ENCODE results near the gene CHCHD4. TPM values are rescaled to one million over a fixed set of nuclear protein-coding genes. Genes with fewer than 3 reads are reported as not detected.
A peak's percentile ranks its signal among the peaks of the same experiment; 100 is the strongest.

The CHCHD4 gene
- total and polyA plus RNA-seq, 2 of the 13 experiments (the other 11 are each of a cell fraction or from before 2014, with no cell fraction given), result 15.8 to 24.1 TPM

- TF ChIP-seq TSC22D2 (CRISPR knock-in tag; IDR thresholded peaks at IDR 0.05; ENCODE audit: borderline replicate concordance), result no peak
- TF ChIP-seq GRHL1 (CRISPR knock-in tag; conservative IDR thresholded peaks at IDR 0.05), result no peak
- TF ChIP-seq SNRNP70 (IDR thresholded peaks at IDR 0.05; ENCODE audit: low read depth, low read length), result no peak
- TF ChIP-seq, protein P1, sequence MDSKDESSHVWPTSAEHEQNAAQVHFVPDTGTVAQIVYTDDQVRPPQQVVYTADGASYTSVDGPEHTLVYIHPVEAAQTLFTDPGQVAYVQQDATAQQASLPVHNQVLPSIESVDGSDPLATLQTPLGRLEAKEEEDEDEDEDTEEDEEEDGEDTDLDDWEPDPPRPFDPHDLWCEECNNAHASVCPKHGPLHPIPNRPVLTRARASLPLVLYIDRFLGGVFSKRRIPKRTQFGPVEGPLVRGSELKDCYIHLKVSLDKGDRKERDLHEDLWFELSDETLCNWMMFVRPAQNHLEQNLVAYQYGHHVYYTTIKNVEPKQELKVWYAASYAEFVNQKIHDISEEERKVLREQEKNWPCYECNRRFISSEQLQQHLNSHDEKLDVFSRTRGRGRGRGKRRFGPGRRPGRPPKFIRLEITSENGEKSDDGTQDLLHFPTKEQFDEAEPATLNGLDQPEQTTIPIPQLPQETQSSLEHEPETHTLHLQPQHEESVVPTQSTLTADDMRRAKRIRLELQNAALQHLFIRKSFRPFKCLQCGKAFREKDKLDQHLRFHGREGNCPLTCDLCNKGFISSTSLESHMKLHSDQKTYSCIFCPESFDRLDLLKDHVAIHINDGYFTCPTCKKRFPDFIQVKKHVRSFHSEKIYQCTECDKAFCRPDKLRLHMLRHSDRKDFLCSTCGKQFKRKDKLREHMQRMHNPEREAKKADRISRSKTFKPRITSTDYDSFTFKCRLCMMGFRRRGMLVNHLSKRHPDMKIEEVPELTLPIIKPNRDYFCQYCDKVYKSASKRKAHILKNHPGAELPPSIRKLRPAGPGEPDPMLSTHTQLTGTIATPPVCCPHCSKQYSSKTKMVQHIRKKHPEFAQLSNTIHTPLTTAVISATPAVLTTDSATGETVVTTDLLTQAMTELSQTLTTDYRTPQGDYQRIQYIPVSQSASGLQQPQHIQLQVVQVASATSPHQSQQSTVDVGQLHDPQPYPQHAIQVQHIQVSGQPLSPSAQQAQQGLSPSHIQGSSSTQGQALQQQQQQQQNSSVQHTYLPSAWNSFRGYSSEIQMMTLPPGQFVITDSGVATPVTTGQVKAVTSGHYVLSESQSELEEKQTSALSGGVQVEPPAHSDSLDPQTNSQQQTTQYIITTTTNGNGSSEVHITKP (CRISPR knock-in tag; IDR thresholded peaks at IDR 0.05; ENCODE audit: low read depth), result no peak
- TF ChIP-seq SIN3B (IDR thresholded peaks at IDR 0.05; ENCODE audit: low read length), result no peak
- no peak for TF ChIP-seq ZMYM3 (CRISPR knock-in tag; IDR thresholded peaks at IDR 0.05)
- no peak; the same call in 1 of the 2 replicates for TF ChIP-seq ZNF574 (CRISPR knock-in tag; IDR thresholded peaks at IDR 0.05)
- no peak for TF ChIP-seq STAT5B (CRISPR knock-in tag; IDR thresholded peaks at IDR 0.05)
- TF ChIP-seq ZNF83 (CRISPR knock-in tag; IDR thresholded peaks at IDR 0.05; ENCODE audit: borderline replicate concordance), result no peak
- no peak for TF ChIP-seq ZNF766 (CRISPR knock-in tag; IDR thresholded peaks at IDR 0.05; ENCODE audit: borderline replicate concordance)
- no peak for TF ChIP-seq REXO4 (CRISPR knock-in tag; IDR thresholded peaks at IDR 0.05; ENCODE audit: borderline replicate concordance)
- TF ChIP-seq MIXL1 (CRISPR knock-in tag; IDR thresholded peaks at IDR 0.05), result no peak
- TF ChIP-seq CREBL2 (CRISPR knock-in tag; IDR thresholded peaks at IDR 0.05; ENCODE audit: borderline replicate concordance), result no peak
- peak; percentile 77; the same call in 1 of the 2 replicates for TF ChIP-seq ZNF773 (CRISPR knock-in tag; IDR thresholded peaks at IDR 0.05; ENCODE audit: borderline replicate concordance)
- TF ChIP-seq, protein P2, sequence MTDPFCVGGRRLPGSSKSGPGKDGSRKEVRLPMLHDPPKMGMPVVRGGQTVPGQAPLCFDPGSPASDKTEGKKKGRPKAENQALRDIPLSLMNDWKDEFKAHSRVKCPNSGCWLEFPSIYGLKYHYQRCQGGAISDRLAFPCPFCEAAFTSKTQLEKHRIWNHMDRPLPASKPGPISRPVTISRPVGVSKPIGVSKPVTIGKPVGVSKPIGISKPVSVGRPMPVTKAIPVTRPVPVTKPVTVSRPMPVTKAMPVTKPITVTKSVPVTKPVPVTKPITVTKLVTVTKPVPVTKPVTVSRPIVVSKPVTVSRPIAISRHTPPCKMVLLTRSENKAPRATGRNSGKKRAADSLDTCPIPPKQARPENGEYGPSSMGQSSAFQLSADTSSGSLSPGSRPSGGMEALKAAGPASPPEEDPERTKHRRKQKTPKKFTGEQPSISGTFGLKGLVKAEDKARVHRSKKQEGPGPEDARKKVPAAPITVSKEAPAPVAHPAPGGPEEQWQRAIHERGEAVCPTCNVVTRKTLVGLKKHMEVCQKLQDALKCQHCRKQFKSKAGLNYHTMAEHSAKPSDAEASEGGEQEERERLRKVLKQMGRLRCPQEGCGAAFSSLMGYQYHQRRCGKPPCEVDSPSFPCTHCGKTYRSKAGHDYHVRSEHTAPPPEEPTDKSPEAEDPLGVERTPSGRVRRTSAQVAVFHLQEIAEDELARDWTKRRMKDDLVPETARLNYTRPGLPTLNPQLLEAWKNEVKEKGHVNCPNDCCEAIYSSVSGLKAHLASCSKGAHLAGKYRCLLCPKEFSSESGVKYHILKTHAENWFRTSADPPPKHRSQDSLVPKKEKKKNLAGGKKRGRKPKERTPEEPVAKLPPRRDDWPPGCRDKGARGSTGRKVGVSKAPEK (CRISPR knock-in tag; IDR thresholded peaks at IDR 0.05; ENCODE audit: borderline replicate concordance), result no peak
These were observed 735 bp upstream of the CHCHD4 start (continued) for GRCh38 chr3:14125193-14126016.
